ENCODE results near the gene DOK1. TPM values are rescaled to one million over a fixed set of nuclear protein-coding genes. Genes with fewer than 3 reads are reported as not detected.

Gene DOK1
- total RNA-seq, 1 donor, result 9.9 TPM

- TF ChIP-seq, protein P1, sequence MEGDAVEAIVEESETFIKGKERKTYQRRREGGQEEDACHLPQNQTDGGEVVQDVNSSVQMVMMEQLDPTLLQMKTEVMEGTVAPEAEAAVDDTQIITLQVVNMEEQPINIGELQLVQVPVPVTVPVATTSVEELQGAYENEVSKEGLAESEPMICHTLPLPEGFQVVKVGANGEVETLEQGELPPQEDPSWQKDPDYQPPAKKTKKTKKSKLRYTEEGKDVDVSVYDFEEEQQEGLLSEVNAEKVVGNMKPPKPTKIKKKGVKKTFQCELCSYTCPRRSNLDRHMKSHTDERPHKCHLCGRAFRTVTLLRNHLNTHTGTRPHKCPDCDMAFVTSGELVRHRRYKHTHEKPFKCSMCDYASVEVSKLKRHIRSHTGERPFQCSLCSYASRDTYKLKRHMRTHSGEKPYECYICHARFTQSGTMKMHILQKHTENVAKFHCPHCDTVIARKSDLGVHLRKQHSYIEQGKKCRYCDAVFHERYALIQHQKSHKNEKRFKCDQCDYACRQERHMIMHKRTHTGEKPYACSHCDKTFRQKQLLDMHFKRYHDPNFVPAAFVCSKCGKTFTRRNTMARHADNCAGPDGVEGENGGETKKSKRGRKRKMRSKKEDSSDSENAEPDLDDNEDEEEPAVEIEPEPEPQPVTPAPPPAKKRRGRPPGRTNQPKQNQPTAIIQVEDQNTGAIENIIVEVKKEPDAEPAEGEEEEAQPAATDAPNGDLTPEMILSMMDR (IDR thresholded peaks at IDR 0.05; ENCODE audit: insufficient read depth, low read depth, low read length), result no peak
These were observed 15.2 kb downstream of the DOK1 start for GRCh38 chr2:74569686-74570085.

DNA sequence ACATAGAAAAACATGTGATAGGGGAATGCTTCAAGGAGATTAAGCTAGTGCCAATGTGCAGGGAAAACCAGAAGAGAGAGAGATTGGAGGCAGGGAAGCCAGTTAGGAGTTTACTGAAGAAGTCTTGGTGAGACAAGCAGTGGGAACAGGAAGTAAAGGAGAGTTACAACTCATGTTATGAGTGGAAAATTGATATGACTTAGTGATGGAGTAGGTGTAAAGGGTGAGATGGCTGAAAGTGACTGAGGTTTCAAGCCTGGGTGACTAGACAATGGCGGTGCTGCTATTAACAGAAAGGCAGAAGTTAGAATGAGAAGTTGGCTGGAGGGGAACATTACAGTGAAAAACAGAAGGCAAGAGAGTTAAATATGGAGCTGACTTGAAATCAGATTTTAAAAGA, 16.5 kb downstream of the DOK1 start:
- no peak for DNase-seq (ENCODE audit: low read depth)
- TF ChIP-seq, protein P1 (IDR thresholded peaks at IDR 0.05; ENCODE audit: insufficient read depth, low read depth, low read length), result no peak
- H3K4me3 ChIP-seq (ENCODE audit: low read depth, low read length), result no peak overlapping the region

More at GRCh38 chr2:74569686-74570085, 15.2 kb downstream of the DOK1 start:
- H3K4me3 ChIP-seq (ENCODE audit: low read depth, low read length), result no peak overlapping the region
- no peak for DNase-seq (ENCODE audit: low read depth)

DNA sequence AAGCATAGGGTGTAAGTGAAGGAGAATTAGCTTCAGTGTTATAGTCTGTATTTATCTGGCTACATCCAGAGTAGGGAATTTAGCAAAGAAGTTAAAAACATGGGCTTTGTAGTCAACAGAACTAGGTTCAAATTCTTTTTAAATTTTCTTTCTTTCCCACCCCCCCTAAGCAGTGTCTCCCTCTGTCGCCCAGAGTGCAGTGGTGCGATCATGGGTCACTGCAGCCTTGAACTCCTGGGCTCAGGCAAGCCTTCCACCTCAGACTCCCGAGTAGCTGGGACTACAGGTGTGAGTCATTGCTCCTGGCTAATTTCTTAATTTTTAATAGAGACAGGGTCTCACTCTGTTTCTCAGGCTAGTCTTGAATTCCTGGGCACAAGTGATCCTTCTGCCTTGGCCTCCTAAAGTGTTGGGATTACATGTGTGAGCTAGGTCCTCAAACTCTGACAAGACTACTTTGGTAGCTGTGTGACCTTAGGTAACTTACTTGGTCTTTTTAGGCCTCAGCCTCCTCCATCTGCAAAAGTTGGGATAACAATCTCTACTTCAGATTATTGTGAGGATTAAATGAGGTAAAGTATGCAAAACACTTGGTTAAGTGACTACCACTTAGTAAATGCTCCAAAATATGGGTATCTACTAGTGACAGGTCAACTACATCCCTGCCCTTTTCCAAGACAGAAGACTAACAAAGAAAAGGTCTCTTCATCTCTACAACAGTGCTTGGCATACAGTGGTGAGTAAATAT, 17.8 kb downstream of the DOK1 start:
- no peak overlapping the region for H3K4me3 ChIP-seq (ENCODE audit: low read depth, low read length)
- no peak for DNase-seq (ENCODE audit: low read depth)
- TF ChIP-seq, protein P1 (IDR thresholded peaks at IDR 0.05; ENCODE audit: insufficient read depth, low read depth, low read length), result no peak

DNA sequence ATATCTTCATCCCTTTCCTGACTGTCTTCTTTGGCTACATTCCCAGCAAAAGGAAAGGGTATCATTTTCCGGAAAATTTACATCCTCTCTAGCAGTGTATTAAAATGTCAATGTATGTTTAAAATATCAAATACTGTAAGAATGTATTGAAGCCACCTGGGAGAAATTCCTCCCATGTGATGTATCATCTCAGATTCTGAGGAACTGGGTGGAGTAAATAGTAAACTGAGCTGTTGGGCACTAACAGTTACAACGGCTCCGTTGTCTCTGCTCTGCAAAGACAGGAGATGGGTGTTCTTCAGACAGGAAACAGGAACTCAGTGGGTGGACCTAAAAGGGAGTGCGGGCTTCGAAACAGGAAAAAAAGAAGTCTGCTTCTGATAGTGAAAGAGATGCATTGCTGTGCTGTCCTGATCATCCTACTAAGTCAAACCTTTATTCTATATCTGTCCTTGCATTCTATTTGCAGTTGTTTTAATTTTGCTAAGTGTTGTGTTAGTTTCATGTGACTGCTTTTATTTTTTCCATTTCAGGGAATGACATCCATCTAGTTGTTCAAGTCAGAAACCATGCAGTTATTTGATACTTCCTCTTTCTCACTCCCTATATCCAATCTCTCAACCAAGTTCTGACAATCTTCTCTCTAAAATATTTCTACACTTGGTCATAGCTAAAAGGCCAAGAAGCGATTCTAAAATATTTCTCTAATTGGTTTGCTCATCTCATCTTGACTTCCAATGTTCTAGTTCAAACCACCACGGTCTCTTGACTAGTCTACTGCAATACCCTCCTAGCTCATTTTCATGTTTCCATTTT, 19.4 kb downstream of the DOK1 start:
- DNase-seq (ENCODE audit: low read depth), result no peak
- TF ChIP-seq, protein P1 (IDR thresholded peaks at IDR 0.05; ENCODE audit: insufficient read depth, low read depth, low read length), result no peak
- H3K4me3 ChIP-seq (ENCODE audit: low read depth, low read length), result no peak overlapping the region

DNA sequence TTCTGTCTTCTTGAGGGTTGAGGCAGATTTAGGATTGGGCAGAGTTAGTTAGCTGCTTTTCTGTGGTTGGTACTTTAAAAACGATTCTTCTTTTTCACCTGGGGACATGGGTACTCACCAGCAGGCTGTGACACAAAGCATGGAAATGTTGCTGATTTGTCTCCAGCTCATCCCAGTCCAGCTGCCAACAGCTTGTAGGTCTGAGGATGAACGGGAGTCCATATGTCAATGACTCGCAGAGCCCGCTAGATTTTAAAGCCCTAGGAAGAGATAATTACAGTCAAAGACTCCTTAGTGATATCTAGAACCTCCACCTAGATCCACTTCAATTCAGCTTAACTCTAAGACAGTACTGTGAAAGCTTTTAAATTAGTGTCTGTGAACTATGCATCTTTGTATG, 20.8 kb downstream of the DOK1 start:
- TF ChIP-seq, protein P1 (IDR thresholded peaks at IDR 0.05; ENCODE audit: insufficient read depth, low read depth, low read length), result no peak
- no peak overlapping the region for H3K4me3 ChIP-seq (ENCODE audit: low read depth, low read length)
- DNase-seq (ENCODE audit: low read depth), result no peak

DNA sequence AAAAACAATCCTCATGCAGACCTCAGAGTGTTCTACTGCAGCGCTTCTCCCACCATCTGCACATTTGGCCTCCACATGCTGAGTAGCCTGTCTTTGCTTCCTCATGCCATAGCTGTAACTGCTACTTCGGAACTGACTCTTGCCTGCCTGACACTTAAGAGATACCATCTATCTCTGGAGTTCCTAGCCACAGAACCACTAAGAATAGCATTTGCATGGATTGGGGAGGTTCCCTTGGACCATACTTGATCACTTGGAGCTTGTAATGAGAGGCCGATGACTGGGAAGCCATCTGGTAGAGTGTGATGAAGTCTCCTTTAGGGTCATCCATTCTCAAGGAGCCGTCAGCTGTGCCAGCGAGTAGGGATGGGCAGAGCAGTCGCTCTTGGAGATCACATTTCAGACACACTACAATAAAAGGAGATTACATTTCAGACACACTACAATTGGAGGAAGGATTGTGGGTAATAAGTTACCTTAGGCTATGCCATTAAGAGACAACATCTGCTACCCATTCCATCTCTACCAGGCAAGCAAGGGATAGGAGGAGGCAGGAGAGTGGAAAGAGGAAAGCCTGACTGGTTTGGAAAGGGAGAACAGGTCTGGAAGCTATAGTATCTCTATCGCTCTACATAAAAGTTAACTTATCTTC, 21.8 kb downstream of the DOK1 start:
- H3K4me3 ChIP-seq (ENCODE audit: low read depth, low read length), result no peak overlapping the region
- DNase-seq (ENCODE audit: low read depth), result peak; percentile 74
- TF ChIP-seq, protein P1 (IDR thresholded peaks at IDR 0.05; ENCODE audit: insufficient read depth, low read depth, low read length), result no peak
